Hematopoietic multipotent progenitor cell treated with erythropoietin and hydrocortisone succinate and interleukin-3 and kit ligand, for 4 days (in vitro differentiated cells): ENCODE measurements around the gene TOMM7.
"Not testable (repeated sequence)": the region's sequence is repeated elsewhere in the genome, so short reads cannot be mapped to it uniquely, and the experiment has no call there.

Source experiments
- DNase-seq: peaks from one replicate; pipeline ENCODE4 v3.0.0-alpha.2; 2015

The TOMM7 gene

GRCh38 chr7:22781230-22781711, 41.4 kb downstream of the TOMM7 start:
- DNase-seq = no peak

GRCh38 chr7:22779730-22780323, 42.8 kb downstream of the TOMM7 start:
- not testable (repeated sequence) for DNase-seq

- DNase-seq = no peak
Measured at GRCh38 chr7:22776964-22777363, 45.7 kb downstream of the TOMM7 start.

- DNase-seq = no peak
Measured at GRCh38 chr7:22772885-22773284, 49.8 kb downstream of the TOMM7 start.

GRCh38 chr7:22771872-22772228, 50.8 kb downstream of the TOMM7 start:
- no peak for DNase-seq

- no peak for DNase-seq
Measured at GRCh38 chr7:22771194-22771871, 51.3 kb downstream of the TOMM7 start.

- DNase-seq = no peak
Measured at GRCh38 chr7:22765609-22766008, 57.0 kb downstream of the TOMM7 start.
